Gastrocnemius medialis (tissue), 4 donors: ENCODE data around the gene FMOD.

Experiments used
- CTCF ChIP-seq, 5 experiments: fragments of 450-650 bp in 3 of 5; fragments of 200-600 bp in 2 of 5; sonication (generic) in 2 of 5; IDR thresholded peaks in 4 of 5; conservative IDR thresholded peaks in 1 of 5; 1 replicate in 4 of 5; 2 replicates in 1 of 5; pipeline ENCODE4 v1.5.1; 2016 to 2019; ENCODE audit warnings: antibody characterized with exemption in 5 of 5, mild to moderate bottlenecking in 3 of 5, moderate library complexity in 3 of 5
- POLR2A ChIP-seq, 2 donors: fragments of 450-650 bp; IDR thresholded peaks; one replicate each; pipeline ENCODE4 v1.6.1; 2017; ENCODE audit warnings: antibody characterized with exemption in 2 of 2, mild to moderate bottlenecking in 2 of 2, moderate library complexity in 2 of 2

DNA sequence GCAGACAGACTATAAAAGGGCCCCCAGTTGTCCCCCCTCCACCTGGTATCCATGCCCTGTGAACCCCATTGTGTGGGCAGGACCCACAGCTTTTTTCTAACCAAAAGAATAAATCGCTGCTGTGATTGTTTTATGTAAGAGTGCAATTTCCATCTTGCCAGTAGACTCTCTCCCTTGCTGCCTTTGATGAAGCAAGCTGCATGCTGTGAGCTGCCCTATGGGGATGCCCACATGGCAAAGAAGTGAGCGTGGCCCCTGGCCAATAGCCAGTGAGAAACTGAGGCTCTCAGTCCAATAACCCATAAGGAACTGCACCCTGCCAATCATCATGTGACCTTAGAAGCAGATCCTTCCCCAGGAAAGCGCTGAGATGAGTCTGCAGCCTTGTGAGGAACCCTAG is 37.8 kb upstream of the FMOD start:
- no peak for TF ChIP-seq CTCF (IDR thresholded peaks at IDR 0.05 in 4 of 5, conservative IDR thresholded peaks at IDR 0.05 in 1 of 5)
- TF ChIP-seq POLR2A (IDR thresholded peaks at IDR 0.05): no peak
